Epithelial cell of proximal tubule (primary cell): Measurements from ENCODE around the gene FOXJ2. TPM values are rescaled to one million over a fixed set of nuclear protein-coding genes. Genes with fewer than 3 reads are reported as not detected.
A peak's percentile ranks its signal among the peaks of the same experiment; 100 is the strongest.
"Not testable (repeated sequence)": the region's sequence is repeated elsewhere in the genome, so short reads cannot be mapped to it uniquely, and the experiment has no call there.

Experiments used
- DNase-seq: peaks from one replicate; pipeline ENCODE4 v3.0.0-alpha.2; 2011; ENCODE audit warnings: low read depth
- H3K4me3 ChIP-seq: 2 replicates; pipeline ENCODE4 v1.5.1; 2011; ENCODE audit warnings: low read depth, mild to moderate bottlenecking, low read length
- CTCF ChIP-seq: conservative IDR thresholded peaks from 2 replicates; pipeline ENCODE4 v1.5.1; 2012; ENCODE audit warnings: low read depth, mild to moderate bottlenecking, low read length
- total RNA-seq: library from RNA; depleted of rRNA; stranded (reverse); fragments of >200 nt; gene quantifications from 2 replicates; pipeline ENCODE4 v1.2.3, GENCODE V29; 2015

FOXJ2 gene
- total RNA-seq, result 9.4 TPM in 2 replicates

- peak within 1 kb of the TSS; percentile 93 for H3K4me3 ChIP-seq
- DNase-seq, result no peak
- TF ChIP-seq CTCF, result no peak
Observed at GRCh38 chr12:8032242-8033152, at the start of gene FOXJ2. Gene FOXJ2, plus strand, starts transcription at chr12:8032716. Its CDS starts 7,117 bp downstream, at chr12:8039833.

DNA sequence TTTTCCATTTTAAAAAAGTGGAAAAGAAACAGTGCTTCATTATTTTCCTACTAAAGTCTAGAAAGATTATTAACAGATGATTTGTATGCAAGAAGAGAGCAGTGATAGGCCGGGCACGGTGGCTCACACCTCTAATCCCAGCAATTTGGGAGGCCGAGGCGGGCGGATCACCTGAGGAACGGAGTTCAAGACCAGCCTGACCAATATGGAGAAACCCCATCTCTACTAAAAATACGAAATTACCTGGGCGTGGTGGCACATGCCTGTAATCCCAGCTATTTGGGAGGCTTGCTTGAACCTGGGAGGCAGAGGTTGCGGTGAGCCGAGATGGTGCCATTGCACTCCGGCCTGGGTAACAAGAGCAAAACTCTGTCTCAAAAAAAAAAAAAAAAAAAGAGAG is 49.5 kb upstream of the FOXJ2 start:
- DNase-seq, H3K4me3 ChIP-seq: not testable (repeated sequence)

DNA sequence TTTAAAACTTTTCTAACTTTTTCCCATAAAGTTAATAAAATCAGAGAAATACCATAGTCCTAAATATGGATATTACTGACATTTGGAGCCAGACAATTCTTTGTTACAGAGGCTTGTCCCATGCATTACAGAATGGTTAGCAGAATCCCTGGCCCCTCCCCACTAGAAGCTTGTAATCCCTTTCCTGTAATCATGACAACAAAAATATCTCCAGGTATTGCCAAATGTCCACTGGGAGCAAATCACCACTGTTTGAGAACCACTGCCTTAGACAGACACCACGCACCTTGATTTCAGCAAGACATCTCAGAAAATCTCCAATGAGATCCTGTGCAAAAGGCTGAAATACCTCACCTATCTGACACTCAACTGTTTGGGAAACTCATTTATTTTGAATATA is 49.1 kb upstream of the FOXJ2 start:
- not testable (repeated sequence) for H3K4me3 ChIP-seq, DNase-seq

- no peak overlapping the region for H3K4me3 ChIP-seq
- no peak for TF ChIP-seq CTCF
- DNase-seq, result no peak
Observed at GRCh38 chr12:7984900-7985299, 47.6 kb upstream of the FOXJ2 start.

DNA sequence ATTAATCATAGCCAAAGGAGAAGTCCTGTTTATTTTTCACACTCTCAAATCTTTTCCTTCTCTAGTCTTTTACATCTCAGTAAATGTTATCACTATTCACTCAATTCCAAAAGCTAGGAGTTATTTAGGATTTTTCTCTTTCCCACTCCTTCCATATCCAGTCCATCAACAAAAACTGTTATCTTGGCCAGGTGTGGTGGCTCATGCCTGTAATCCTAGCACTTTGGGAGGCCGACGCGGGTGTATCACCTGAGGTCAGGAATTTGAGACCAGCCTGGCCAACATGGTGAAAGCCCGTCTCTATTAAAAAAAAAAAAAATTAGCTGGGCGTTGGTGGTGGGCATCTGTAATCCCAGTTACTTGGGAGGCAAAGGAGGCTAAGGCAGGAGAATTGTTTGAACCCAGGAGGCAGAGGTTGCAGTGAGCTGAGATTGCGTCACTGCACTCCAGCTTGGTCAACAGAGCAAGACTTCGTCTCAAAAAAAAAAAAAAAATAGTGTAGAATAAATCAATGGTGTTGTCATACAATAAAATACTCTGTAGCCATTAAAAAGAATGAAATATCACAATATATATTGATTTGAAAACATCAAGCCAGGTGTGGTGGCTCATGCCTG is 46.6 kb upstream of the FOXJ2 start:
- no peak for DNase-seq
- H3K4me3 ChIP-seq, result no peak overlapping the region
- TF ChIP-seq CTCF, result no peak

DNA sequence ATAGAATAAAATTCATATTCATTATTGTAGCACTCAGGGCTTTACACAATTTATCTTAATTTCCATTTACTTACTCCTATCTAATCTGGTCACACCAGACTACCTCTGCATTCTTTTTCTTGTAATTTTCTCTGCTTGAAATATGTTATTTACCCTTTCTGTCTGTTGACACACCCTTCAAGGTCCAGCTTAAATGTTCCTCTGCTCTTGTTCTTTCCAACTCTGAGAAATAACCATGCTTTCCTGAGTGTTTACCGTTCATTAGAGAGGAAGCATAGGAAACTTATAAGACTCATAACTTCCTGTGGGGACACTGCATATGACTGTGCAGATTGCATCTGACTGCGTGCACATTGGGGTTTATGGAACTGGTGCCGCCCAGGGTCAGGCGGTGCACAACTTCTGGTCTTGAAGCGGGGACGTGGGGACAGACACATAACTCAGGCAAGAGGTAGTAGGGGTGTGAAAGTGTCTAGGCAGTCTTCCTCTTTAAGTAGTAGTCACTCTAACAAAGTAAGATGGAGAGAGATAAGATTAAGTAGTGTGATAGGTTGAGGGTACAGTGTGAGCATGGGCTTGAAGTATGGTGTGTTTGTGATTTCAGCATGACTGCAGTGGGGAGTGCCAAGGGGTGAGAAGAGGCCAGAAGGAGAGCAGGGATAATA is 42.6 kb upstream of the FOXJ2 start:
- no peak overlapping the region for H3K4me3 ChIP-seq
- TF ChIP-seq CTCF, result no peak
- DNase-seq, result no peak

DNA sequence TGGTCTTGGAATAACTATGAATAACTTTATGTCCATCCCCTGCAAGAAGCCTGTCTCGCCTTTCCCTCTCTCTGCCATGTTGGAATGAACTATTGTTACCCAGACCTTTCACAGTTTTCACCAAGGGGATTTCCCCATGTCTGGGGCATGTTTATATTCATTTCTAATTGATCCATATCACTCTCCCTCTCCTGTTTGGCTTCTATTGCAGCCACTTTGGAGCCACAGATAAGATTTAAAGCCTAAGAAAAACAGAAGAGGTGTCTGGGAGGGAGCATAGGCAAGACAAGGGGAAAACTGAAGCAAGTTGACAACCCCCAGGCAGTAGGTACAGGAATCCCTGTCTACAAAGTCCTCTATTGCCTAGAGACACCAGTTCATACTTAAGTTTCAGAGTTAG is 41.0 kb upstream of the FOXJ2 start:
- H3K4me3 ChIP-seq, result no peak overlapping the region
- no peak for DNase-seq
- no peak for TF ChIP-seq CTCF
